Activated CD8-positive, alpha-beta memory T cell treated with anti-CD3 and anti-CD28 coated beads for 4 hours (primary cell): ENCODE measurements around the gene ETAA1.

Experiments used
- DNase-seq, 2 donors: peaks; one replicate each; pipeline ENCODE4 v3.0.0-alpha.2; 2020; ENCODE audit warnings: low read depth in 2 of 2

Gene ETAA1

GRCh38 chr2:67437114-67437513, 40.0 kb downstream of the ETAA1 start:
- DNase-seq, result no peak

- no peak for DNase-seq
These were observed 41.2 kb downstream of the ETAA1 start for GRCh38 chr2:67438337-67438736.

- no peak for DNase-seq
These were observed 48.6 kb downstream of the ETAA1 start for GRCh38 chr2:67445652-67446268.

- no peak for DNase-seq
These were observed 49.4 kb downstream of the ETAA1 start for GRCh38 chr2:67446491-67446911.

- DNase-seq, result no peak
These were observed 51.5 kb downstream of the ETAA1 start for GRCh38 chr2:67448648-67449047.

GRCh38 chr2:67451086-67451832, 54.1 kb downstream of the ETAA1 start:
- DNase-seq, result no peak

- DNase-seq, result no peak
These were observed 56.2 kb downstream of the ETAA1 start for GRCh38 chr2:67453310-67453709.

GRCh38 chr2:67455219-67456142, 58.3 kb downstream of the ETAA1 start:
- no peak for DNase-seq

- no peak for DNase-seq
These were observed 59.3 kb downstream of the ETAA1 start for GRCh38 chr2:67456428-67456827.

- DNase-seq, result no peak
These were observed 60.6 kb downstream of the ETAA1 start for GRCh38 chr2:67457699-67458098.

GRCh38 chr2:67459761-67460160, 62.6 kb downstream of the ETAA1 start:
- DNase-seq, result no peak
